Neural cell (in vitro differentiated cells): Measurements from ENCODE around the gene EPC2.

Experiments used
- EP300 ChIP-seq: fragments of 450-650 bp; conservative IDR thresholded peaks from 2 replicates; pipeline ENCODE4 v1.6.1; 2014; ENCODE audit warnings: antibody characterized with exemption, mild to moderate bottlenecking, moderate library complexity; ENCODE audit not compliant: poor library complexity, severe bottlenecking
- EZH2 ChIP-seq: fragments of 200-600, 300-800 bp; shearing (Covaris generic), sonication (generic); IDR thresholded peaks from 2 replicates; pipeline ENCODE4 v1.6.1; 2014; ENCODE audit warnings: antibody characterized with exemption, low read length, borderline replicate concordance, mild to moderate bottlenecking; ENCODE audit not compliant: insufficient read depth, poor library complexity, severe bottlenecking
- MXI1 ChIP-seq: fragments of 450-650 bp; conservative IDR thresholded peaks from 2 replicates; pipeline ENCODE4 v1.6.1; 2014; ENCODE audit warnings: antibody characterized with exemption, mild to moderate bottlenecking; ENCODE audit not compliant: poor library complexity, severe bottlenecking
- POLR2AphosphoS5 ChIP-seq: IDR thresholded peaks from 2 replicates; pipeline ENCODE4 v1.6.1; 2012
- RAD21 ChIP-seq: fragments of 450-650 bp; conservative IDR thresholded peaks from 2 replicates; pipeline ENCODE4 v1.6.1; 2014; ENCODE audit warnings: antibody characterized with exemption, mild to moderate bottlenecking, moderate library complexity
- SMC3 ChIP-seq: fragments of 450-650 bp; conservative IDR thresholded peaks from 2 replicates; pipeline ENCODE4 v1.6.1; 2014; ENCODE audit warnings: antibody characterized with exemption, mild to moderate bottlenecking, moderate library complexity; ENCODE audit not compliant: poor library complexity
- TAF1 ChIP-seq: IDR thresholded peaks from 2 replicates; pipeline ENCODE4 v1.6.1; 2012; ENCODE audit warnings: low read depth
- TF ChIP-seq, protein P1 (sequence below): fragments of 450-650 bp; IDR thresholded peaks from 2 replicates; pipeline ENCODE4 v1.5.1; 2014; ENCODE audit warnings: antibody characterized with exemption, mild to moderate bottlenecking, moderate library complexity; ENCODE audit not compliant: poor library complexity, severe bottlenecking
- TF ChIP-seq, protein P2 (sequence below): IDR thresholded peaks from 2 replicates; pipeline ENCODE4 v1.6.1; 2012; ENCODE audit warnings: borderline replicate concordance

DNA sequence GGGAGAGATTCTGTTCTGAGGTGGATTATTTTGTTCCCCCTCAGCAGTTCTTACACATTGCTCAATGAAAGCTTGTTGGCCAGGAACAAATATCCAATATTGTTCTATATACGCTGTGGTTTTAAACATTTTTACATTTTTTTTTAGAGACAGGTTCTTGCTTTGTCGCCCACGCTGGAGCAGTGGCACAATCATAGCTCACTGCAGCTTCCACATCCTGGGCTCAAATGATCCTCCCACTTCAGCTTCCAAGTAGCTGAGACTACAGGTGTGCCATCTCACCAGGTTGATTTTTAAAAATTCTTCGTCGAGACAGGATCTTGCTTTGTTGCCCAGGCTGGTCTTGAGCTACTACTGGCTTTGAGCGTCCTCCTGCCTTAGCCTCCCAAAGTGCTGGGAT is 171.6 kb downstream of the EPC2 start:
- no peak for TF ChIP-seq EZH2
- TF ChIP-seq EP300: no peak
- TF ChIP-seq SMC3: no peak
- TF ChIP-seq, protein P1, sequence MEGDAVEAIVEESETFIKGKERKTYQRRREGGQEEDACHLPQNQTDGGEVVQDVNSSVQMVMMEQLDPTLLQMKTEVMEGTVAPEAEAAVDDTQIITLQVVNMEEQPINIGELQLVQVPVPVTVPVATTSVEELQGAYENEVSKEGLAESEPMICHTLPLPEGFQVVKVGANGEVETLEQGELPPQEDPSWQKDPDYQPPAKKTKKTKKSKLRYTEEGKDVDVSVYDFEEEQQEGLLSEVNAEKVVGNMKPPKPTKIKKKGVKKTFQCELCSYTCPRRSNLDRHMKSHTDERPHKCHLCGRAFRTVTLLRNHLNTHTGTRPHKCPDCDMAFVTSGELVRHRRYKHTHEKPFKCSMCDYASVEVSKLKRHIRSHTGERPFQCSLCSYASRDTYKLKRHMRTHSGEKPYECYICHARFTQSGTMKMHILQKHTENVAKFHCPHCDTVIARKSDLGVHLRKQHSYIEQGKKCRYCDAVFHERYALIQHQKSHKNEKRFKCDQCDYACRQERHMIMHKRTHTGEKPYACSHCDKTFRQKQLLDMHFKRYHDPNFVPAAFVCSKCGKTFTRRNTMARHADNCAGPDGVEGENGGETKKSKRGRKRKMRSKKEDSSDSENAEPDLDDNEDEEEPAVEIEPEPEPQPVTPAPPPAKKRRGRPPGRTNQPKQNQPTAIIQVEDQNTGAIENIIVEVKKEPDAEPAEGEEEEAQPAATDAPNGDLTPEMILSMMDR: no peak
- TF ChIP-seq, protein P2, sequence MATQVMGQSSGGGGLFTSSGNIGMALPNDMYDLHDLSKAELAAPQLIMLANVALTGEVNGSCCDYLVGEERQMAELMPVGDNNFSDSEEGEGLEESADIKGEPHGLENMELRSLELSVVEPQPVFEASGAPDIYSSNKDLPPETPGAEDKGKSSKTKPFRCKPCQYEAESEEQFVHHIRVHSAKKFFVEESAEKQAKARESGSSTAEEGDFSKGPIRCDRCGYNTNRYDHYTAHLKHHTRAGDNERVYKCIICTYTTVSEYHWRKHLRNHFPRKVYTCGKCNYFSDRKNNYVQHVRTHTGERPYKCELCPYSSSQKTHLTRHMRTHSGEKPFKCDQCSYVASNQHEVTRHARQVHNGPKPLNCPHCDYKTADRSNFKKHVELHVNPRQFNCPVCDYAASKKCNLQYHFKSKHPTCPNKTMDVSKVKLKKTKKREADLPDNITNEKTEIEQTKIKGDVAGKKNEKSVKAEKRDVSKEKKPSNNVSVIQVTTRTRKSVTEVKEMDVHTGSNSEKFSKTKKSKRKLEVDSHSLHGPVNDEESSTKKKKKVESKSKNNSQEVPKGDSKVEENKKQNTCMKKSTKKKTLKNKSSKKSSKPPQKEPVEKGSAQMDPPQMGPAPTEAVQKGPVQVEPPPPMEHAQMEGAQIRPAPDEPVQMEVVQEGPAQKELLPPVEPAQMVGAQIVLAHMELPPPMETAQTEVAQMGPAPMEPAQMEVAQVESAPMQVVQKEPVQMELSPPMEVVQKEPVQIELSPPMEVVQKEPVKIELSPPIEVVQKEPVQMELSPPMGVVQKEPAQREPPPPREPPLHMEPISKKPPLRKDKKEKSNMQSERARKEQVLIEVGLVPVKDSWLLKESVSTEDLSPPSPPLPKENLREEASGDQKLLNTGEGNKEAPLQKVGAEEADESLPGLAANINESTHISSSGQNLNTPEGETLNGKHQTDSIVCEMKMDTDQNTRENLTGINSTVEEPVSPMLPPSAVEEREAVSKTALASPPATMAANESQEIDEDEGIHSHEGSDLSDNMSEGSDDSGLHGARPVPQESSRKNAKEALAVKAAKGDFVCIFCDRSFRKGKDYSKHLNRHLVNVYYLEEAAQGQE: no peak
- no peak for TF ChIP-seq POLR2AphosphoS5
- no peak for TF ChIP-seq RAD21
- no peak for TF ChIP-seq TAF1
- TF ChIP-seq MXI1: no peak
